Epidermal melanocyte (primary cell): ENCODE measurements around the gene HRCT1.
"Not testable (repeated sequence)": the region's sequence is repeated elsewhere in the genome, so short reads cannot be mapped to it uniquely, and the experiment has no call there.

ENCODE experiments used
- DNase-seq: peaks from one replicate; pipeline ENCODE4 v3.0.0; 2011; ENCODE audit warnings: low spot score; ENCODE audit not compliant: insufficient read length

Gene HRCT1

GRCh38 chr9:35917261-35917660 lies 11.3 kb downstream of the HRCT1 start:
- no peak for DNase-seq

- no peak for DNase-seq
Observed at GRCh38 chr9:35918780-35919179, 12.8 kb downstream of the HRCT1 start.

- no peak for DNase-seq
Observed at GRCh38 chr9:35919212-35920008, 13.4 kb downstream of the HRCT1 start.

GRCh38 chr9:35920051-35920620 lies 14.1 kb downstream of the HRCT1 start:
- DNase-seq: no peak

GRCh38 chr9:35923598-35923926 lies 17.6 kb downstream of the HRCT1 start:
- DNase-seq: no peak

- peak; percentile 91 for DNase-seq
Observed at GRCh38 chr9:35923927-35924763, 18.1 kb downstream of the HRCT1 start.

GRCh38 chr9:35928591-35929452 lies 22.8 kb downstream of the HRCT1 start:
- no peak for DNase-seq

- DNase-seq: no peak
Observed at GRCh38 chr9:35929453-35929718, 23.4 kb downstream of the HRCT1 start.

- DNase-seq: no peak
Observed at GRCh38 chr9:35930521-35930920, 24.5 kb downstream of the HRCT1 start.

GRCh38 chr9:35930989-35931388 lies 25.0 kb downstream of the HRCT1 start:
- DNase-seq: no peak

GRCh38 chr9:35932735-35933134 lies 26.7 kb downstream of the HRCT1 start:
- DNase-seq: no peak

GRCh38 chr9:35933550-35934067 lies 27.6 kb downstream of the HRCT1 start:
- no peak for DNase-seq

- not testable (repeated sequence) for DNase-seq
Observed at GRCh38 chr9:35934069-35934468, 28.1 kb downstream of the HRCT1 start.

GRCh38 chr9:35935261-35935660 lies 29.3 kb downstream of the HRCT1 start:
- DNase-seq: no peak

- DNase-seq: no peak
Observed at GRCh38 chr9:35935755-35936509, 29.9 kb downstream of the HRCT1 start.

GRCh38 chr9:35937227-35937626 lies 31.2 kb downstream of the HRCT1 start:
- no peak for DNase-seq

GRCh38 chr9:35938474-35939356 lies 32.7 kb downstream of the HRCT1 start:
- DNase-seq: no peak

GRCh38 chr9:35939679-35940250 lies 33.8 kb downstream of the HRCT1 start:
- no peak for DNase-seq
